NCI-H345 treated with DMSO at 0.1 percent for 48 hours (cell line): Measurements from ENCODE around the gene ARHGEF12.

Experiments used
- DNase-seq: peaks from one replicate; lab custom pipeline; 2025; ENCODE audit not compliant: unreplicated experiment; lab: John Stamatoyannopoulos, UW

The ARHGEF12 gene

GRCh38 chr11:120340529-120340928 is 4.3 kb downstream of the ARHGEF12 start:
- no peak for DNase-seq

DNA sequence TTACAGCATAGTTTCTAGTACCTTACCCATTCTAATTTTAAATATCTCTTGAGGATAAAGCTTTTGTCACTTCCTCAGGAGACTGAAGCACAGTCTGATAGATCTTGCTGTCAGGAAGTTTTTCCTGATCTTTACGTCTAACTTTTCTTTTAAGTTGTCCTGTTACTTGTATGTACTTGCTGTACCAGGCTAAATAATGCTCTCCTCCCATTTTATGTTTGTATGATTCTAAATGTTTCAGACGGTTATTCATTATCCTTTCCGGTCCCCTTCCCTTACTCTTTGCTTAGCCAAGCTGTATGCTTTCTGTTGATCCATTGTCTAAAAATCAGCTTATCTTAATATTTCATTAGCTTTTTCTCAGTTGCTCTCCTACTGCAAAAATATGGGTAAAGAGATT is 6.0 kb downstream of the ARHGEF12 start:
- no peak for DNase-seq

DNA sequence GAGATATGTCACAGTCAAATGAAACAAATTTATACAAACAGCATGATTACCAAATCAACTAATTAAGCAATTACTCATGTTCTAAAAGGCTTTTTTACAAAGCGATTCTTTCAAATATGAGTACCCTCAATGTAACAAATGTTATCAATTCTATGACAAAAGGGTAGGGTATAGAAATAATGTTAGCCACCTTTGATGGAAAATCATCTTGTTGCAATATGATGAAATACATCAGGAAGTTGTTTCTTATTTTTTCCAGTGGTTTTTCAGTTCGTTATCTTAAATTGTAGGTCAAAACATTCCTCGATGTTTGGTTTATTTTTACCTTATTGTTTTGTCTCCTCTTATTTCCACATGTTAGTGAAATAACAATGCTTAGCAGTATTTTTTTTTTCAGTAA is 6.5 kb downstream of the ARHGEF12 start:
- no peak for DNase-seq

- DNase-seq = no peak
These were observed 7.2 kb downstream of the ARHGEF12 start for GRCh38 chr11:120343429-120343828.

- DNase-seq = no peak
These were observed 8.2 kb downstream of the ARHGEF12 start for GRCh38 chr11:120344302-120345004.

DNA sequence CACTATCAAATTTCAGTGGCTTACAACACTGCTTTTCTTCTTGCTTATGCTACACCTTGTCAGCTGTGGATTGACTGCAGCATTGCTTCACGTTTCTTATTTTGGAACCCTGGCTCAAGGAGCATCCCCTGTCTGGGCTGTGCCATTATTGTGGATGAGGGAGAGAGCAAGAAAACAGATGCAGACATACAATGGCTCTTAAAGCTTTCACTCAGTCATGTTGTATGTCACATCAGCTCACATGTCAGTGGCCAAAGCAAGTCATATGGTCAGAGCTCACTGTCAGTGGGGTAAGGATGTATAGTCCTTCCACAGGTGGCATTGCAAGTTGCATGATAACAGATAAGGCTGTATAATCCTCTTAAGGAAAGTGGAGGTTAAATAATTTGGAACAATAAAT is 10.0 kb downstream of the ARHGEF12 start:
- DNase-seq = no peak

- no peak for DNase-seq
These were observed 14.4 kb downstream of the ARHGEF12 start for GRCh38 chr11:120350637-120351036.

- no peak for DNase-seq
These were observed 16.2 kb downstream of the ARHGEF12 start for GRCh38 chr11:120352405-120352804.

DNA sequence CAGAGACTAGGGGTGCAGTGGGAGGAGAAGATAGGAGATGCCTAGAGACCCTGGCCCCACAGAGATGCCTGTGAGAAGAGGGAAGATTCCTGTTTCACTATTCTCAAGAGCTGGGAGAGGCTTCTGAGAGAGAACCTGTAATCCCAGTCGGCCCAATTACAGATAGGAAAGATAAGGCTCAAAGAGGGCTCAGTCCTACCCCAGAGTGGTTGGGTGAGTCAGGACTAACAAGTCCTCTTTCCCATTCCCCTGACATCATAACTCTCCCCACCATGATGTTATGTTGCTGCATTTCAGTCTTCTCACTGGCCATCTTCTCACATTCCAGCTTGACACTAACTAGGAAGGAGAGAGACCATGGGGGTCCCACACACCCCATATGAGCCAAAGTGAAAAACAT is 17.9 kb downstream of the ARHGEF12 start:
- DNase-seq = no peak

- DNase-seq = no peak
These were observed 18.6 kb downstream of the ARHGEF12 start for GRCh38 chr11:120354779-120355178.

GRCh38 chr11:120357620-120358019 is 21.4 kb downstream of the ARHGEF12 start:
- no peak for DNase-seq

GRCh38 chr11:120358729-120359128 is 22.5 kb downstream of the ARHGEF12 start:
- no peak for DNase-seq

- DNase-seq = no peak
These were observed 27.2 kb downstream of the ARHGEF12 start for GRCh38 chr11:120363436-120363835.

GRCh38 chr11:120365512-120365911 is 29.3 kb downstream of the ARHGEF12 start:
- DNase-seq = no peak

- DNase-seq = no peak
These were observed 36.1 kb downstream of the ARHGEF12 start for GRCh38 chr11:120372296-120372695.

GRCh38 chr11:120375076-120375475 is 38.9 kb downstream of the ARHGEF12 start:
- no peak for DNase-seq

GRCh38 chr11:120376547-120377182 is 40.5 kb downstream of the ARHGEF12 start:
- DNase-seq = no peak

DNA sequence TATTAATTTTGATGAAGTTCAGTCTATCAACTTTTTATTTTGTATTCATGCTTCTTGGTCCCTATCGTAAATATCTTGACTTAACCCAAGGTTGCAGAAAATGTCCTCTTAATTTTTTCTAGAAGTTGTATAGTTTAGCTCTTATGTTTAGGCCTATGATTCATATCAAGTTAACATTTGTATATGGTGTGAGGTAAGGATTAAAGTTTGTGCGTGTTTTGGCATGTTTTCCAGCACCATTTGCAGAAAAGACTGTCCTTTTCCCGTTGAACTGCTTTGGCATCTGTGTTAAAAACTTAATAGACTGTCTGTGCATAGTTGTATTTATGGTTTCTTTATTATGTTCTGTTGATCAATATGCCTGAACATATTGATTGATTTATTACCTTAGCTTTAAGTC is 42.3 kb downstream of the ARHGEF12 start:
- no peak for DNase-seq

DNA sequence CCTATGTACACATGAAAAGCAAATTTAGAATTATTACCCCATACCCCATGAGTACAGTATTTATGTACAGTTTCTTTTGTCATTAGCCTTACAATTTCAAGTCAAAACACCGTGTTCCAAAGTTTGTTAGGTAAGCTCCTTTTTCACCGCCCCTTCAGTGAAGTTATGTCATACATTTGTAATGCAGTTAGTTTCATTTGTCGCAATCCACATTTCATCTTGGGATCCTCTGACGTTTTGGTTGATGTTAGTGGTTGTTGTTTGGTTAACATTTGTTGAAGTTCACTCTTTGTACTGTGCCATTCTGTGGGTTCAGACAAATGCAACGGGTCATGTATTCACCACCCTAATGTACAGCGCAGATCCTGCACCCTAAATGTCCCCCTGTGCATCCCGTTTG is 45.2 kb downstream of the ARHGEF12 start:
- no peak for DNase-seq

- no peak for DNase-seq
These were observed 47.4 kb downstream of the ARHGEF12 start for GRCh38 chr11:120383518-120384155.

GRCh38 chr11:120384476-120384875 is 48.3 kb downstream of the ARHGEF12 start:
- DNase-seq = no peak

DNA sequence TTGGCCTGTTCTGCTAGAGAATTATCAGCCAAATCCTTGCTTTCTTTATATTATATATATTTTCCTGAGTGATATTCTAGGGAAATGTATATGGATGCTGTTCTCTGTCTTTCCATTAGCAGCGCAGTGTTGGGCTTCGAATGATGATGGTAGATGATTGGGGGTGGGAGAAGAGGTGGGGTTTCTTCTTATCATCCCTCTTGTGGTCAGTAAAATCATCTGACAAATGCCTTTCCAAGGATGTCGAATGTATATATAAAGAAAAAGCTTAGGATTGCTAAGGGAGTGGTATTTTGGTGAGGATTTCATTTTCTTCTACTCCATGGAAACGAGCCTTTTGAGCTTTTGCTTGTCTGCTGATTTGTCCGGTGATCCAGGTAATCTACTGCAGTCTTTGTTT is 48.9 kb downstream of the ARHGEF12 start:
- DNase-seq = no peak
